ENCODE data around the gene ARPP19.

ARPP19 gene

DNA sequence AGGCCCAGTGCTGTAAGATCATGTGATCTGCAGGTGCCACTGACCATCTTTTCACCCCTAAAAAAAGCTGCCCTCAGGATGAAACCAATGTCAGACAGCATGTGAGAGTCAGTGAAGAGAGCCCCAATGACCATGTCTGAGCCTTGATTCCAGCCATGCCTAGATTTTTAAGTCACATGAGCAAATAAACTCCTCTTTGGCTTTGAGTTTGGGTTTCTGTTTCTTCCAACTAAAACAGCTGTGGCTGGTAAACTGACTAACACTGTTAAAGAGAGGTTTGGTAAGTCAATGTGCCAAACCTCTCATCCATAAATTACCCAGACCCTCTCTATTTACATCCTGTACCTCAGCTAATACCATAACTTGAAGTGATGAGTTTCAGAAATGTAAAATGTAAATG, 48.4 kb downstream of the ARPP19 start:
- no peaks in the 10 kb centered on the region for H3K9me3 ChIP-seq (ENCODE audit: insufficient read depth, low read depth, low read length)
- H3K14ac ChIP-seq (ENCODE audit: low read length): no peak overlapping the region
- no peak overlapping the region for H2AK5ac ChIP-seq (ENCODE audit: low read length)
- no peak overlapping the region for H3K27ac ChIP-seq (ENCODE audit: low read depth, low read length)
- H3K18ac ChIP-seq (ENCODE audit: low read length): no peak overlapping the region
- no peaks in the 10 kb centered on the region for H3K27me3 ChIP-seq (ENCODE audit: insufficient read depth, low read length)
- no peak for DNase-seq
- H3K79me1 ChIP-seq (ENCODE audit: low read length): no peaks in the 10 kb centered on the region
- no peak overlapping the region for H4K12ac ChIP-seq (ENCODE audit: low read depth, low read length)
- H4K8ac ChIP-seq (ENCODE audit: low read depth, low read length): no peak overlapping the region
- no peak overlapping the region for H4K91ac ChIP-seq (ENCODE audit: low read depth, low read length)
- no peak overlapping the region for H3K4ac ChIP-seq (ENCODE audit: low read depth, low read length)
- H3K4me1 ChIP-seq (ENCODE audit: control insufficient read depth in 1 of 2, insufficient read depth in 2 of 2, low read length in 2 of 2): no peaks in the 10 kb centered on the region
- no peak overlapping the region for H3K4me3 ChIP-seq (ENCODE audit: low read depth, low read length)
- H2BK12ac ChIP-seq (ENCODE audit: low read length): no peak overlapping the region
- no peak overlapping the region for H2BK5ac ChIP-seq (ENCODE audit: low read depth, low read length, poor library complexity)
- H3K79me2 ChIP-seq (ENCODE audit: control insufficient read depth, insufficient read depth, low read length, poor library complexity): no peaks in the 10 kb centered on the region
- no peak overlapping the region for H3K23ac ChIP-seq (ENCODE audit: low read length)
- no peak overlapping the region for H2BK120ac ChIP-seq (ENCODE audit: insufficient read depth, low read length, poor library complexity)
- no peaks in the 10 kb centered on the region for H3K36me3 ChIP-seq (ENCODE audit: control insufficient read depth in 1 of 2, insufficient read depth in 2 of 2, low read length in 2 of 2)
- no peak overlapping the region for H3K4me2 ChIP-seq (ENCODE audit: low read length)
- no peak overlapping the region for H2AFZ ChIP-seq (ENCODE audit: insufficient read depth, low read length, poor library complexity)
- H3K9ac ChIP-seq (ENCODE audit: low read length): no peak overlapping the region

DNA sequence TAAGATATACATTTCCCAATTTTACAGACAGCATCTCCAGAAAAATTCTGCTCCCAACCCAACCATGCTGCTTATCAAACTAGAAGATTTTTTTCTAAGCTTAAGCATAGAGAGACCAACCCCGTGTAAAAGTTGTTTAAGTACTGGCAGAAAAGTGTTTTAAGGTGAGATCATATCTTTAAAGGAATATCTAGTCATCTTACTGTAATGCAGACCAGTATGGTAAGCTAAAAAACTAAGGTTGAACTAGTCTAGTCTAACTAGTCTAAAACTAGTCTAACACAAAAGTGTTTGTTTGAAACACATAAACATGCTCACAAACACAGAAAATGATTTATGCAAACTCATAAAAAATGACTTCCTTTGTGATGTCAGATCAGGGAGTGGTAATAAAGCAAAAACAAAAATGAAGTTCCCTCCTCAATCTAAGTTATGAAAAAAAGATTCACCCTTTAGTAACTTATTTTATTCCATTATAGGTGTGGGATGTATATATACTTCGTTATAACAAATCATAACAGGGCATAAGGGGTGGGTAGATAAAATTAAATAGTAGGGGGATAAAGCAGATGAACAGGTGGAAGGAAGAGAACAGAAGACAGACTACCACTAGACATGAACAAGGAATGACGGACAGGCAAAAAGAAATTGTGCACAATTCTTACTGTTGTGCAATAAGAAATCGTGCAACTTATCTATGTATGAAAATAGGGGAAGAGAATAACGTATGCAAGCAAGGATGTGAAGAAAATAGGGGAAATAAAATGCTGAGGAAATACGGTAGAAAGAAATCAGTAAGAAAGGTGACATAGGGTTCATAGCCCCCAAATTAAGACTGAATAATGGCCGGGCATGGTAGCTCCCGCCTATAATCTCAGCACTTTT, 50.1 kb downstream of the ARPP19 start:
- Histone ChIP-seq H3K27me3 (ENCODE audit: insufficient read depth, low read length) (no peaks in the 10 kb centered on the region), H4K12ac (ENCODE audit: low read depth, low read length) (no peak overlapping the region), H3K18ac (ENCODE audit: low read length) (no peak overlapping the region), H4K8ac (ENCODE audit: low read depth, low read length) (no peak overlapping the region), H3K4me1 (ENCODE audit: control insufficient read depth in 1 of 2, insufficient read depth in 2 of 2, low read length in 2 of 2) (no peaks in the 10 kb centered on the region), H3K14ac (ENCODE audit: low read length) (no peak overlapping the region), H2BK120ac (ENCODE audit: insufficient read depth, low read length, poor library complexity) (no peak overlapping the region), H3K4me3 (ENCODE audit: low read depth, low read length) (no peak overlapping the region), H2AK5ac (ENCODE audit: low read length) (no peak overlapping the region), H3K9ac (ENCODE audit: low read length) (no peak overlapping the region), H3K79me1 (ENCODE audit: low read length) (no peaks in the 10 kb centered on the region), H4K91ac (ENCODE audit: low read depth, low read length) (no peak overlapping the region), H3K36me3 (ENCODE audit: control insufficient read depth in 1 of 2, insufficient read depth in 2 of 2, low read length in 2 of 2) (no peaks in the 10 kb centered on the region), H3K23ac (ENCODE audit: low read length) (no peak overlapping the region), H3K9me3 (ENCODE audit: insufficient read depth, low read depth, low read length) (no peaks in the 10 kb centered on the region), H2BK5ac (ENCODE audit: low read depth, low read length, poor library complexity) (no peak overlapping the region), H2BK12ac (ENCODE audit: low read length) (no peak overlapping the region), H3K4me2 (ENCODE audit: low read length) (no peak overlapping the region), H2AFZ (ENCODE audit: insufficient read depth, low read length, poor library complexity) (no peak overlapping the region), H3K79me2 (ENCODE audit: control insufficient read depth, insufficient read depth, low read length, poor library complexity) (no peaks in the 10 kb centered on the region), H3K4ac (ENCODE audit: low read depth, low read length) (no peak overlapping the region), H3K27ac (ENCODE audit: low read depth, low read length) (no peak overlapping the region)
- WGBS (ENCODE audit: extremely low coverage, insufficient coverage, insufficient read length): no CpG with 5 or more reads among the region's 8 CpGs
- peak in 1 of 2 donors; percentile 65 for DNase-seq

DNA sequence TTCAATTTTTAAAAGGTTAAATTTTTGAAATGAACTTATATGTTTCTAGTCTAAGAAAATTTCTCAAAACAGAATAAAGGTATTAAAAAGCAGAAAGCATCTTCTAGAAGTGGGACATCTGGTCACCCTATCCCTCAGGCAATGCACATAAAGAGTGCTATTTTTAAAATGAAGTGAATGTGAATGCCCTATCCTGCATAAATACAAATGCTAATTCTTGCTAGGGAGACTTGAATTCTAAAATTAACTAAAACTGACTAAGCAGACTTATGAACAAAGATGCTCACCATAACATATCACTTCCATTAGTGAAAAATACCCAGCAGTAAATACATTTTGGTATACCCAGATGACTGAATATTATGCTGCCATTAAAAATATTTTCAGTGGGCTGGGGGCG, 51.8 kb downstream of the ARPP19 start:
- H2AFZ ChIP-seq (ENCODE audit: insufficient read depth, low read length, poor library complexity): no peak overlapping the region
- H3K36me3 ChIP-seq (ENCODE audit: control insufficient read depth in 1 of 2, insufficient read depth in 2 of 2, low read length in 2 of 2): no peaks in the 10 kb centered on the region
- no peak overlapping the region for H3K18ac ChIP-seq (ENCODE audit: low read length)
- H4K91ac ChIP-seq (ENCODE audit: low read depth, low read length): no peak overlapping the region
- no peak overlapping the region for H3K4me3 ChIP-seq (ENCODE audit: low read depth, low read length)
- no peak overlapping the region for H2BK5ac ChIP-seq (ENCODE audit: low read depth, low read length, poor library complexity)
- no peak overlapping the region for H2AK5ac ChIP-seq (ENCODE audit: low read length)
- H3K14ac ChIP-seq (ENCODE audit: low read length): no peak overlapping the region
- H3K27me3 ChIP-seq (ENCODE audit: insufficient read depth, low read length): no peaks in the 10 kb centered on the region
- no peaks in the 10 kb centered on the region for H3K9me3 ChIP-seq (ENCODE audit: insufficient read depth, low read depth, low read length)
- no peak for DNase-seq
- H2BK12ac ChIP-seq (ENCODE audit: low read length): no peak overlapping the region
- H3K4me2 ChIP-seq (ENCODE audit: low read length): no peak overlapping the region
- H2BK120ac ChIP-seq (ENCODE audit: insufficient read depth, low read length, poor library complexity): no peak overlapping the region
- no peak overlapping the region for H3K27ac ChIP-seq (ENCODE audit: low read depth, low read length)
- H3K23ac ChIP-seq (ENCODE audit: low read length): no peak overlapping the region
- H3K79me1 ChIP-seq (ENCODE audit: low read length): no peaks in the 10 kb centered on the region
- no peak overlapping the region for H3K9ac ChIP-seq (ENCODE audit: low read length)
- no peak overlapping the region for H4K8ac ChIP-seq (ENCODE audit: low read depth, low read length)
- no peak overlapping the region for H3K4ac ChIP-seq (ENCODE audit: low read depth, low read length)
- no peak overlapping the region for H4K12ac ChIP-seq (ENCODE audit: low read depth, low read length)
- no peaks in the 10 kb centered on the region for H3K79me2 ChIP-seq (ENCODE audit: control insufficient read depth, insufficient read depth, low read length, poor library complexity)
- no peaks in the 10 kb centered on the region for H3K4me1 ChIP-seq (ENCODE audit: control insufficient read depth in 1 of 2, insufficient read depth in 2 of 2, low read length in 2 of 2)
- WGBS (ENCODE audit: extremely low coverage, insufficient coverage, insufficient read length): no CpG with 5 or more reads among the region's 1 CpG

DNA sequence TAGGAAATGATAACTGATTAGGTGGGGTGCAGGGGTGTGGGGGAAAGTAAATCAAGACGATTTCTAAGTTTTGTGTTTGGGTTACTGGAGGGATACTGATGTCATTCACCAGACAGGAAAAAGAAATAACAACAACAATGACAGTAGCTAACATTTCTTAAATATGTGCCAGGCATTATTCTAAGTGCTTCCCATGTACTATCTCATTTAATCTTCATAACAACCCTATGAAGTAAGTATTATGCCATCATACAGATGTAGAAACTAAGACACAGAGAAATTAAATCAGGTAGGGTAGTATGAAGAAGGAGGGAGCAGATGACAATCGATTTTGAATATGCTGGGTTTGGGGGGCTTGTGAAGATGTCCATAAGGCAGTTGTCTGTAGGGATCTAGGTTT, 53.5 kb downstream of the ARPP19 start:
- Histone ChIP-seq H2AFZ (ENCODE audit: insufficient read depth, low read length, poor library complexity) (no peak overlapping the region), H3K14ac (ENCODE audit: low read length) (no peak overlapping the region), H3K9me3 (ENCODE audit: insufficient read depth, low read depth, low read length) (no peaks in the 10 kb centered on the region), H3K23ac (ENCODE audit: low read length) (no peak overlapping the region), H3K4me2 (ENCODE audit: low read length) (no peak overlapping the region), H4K8ac (ENCODE audit: low read depth, low read length) (no peak overlapping the region), H3K79me2 (ENCODE audit: control insufficient read depth, insufficient read depth, low read length, poor library complexity) (no peaks in the 10 kb centered on the region), H3K79me1 (ENCODE audit: low read length) (no peaks in the 10 kb centered on the region), H2AK5ac (ENCODE audit: low read length) (no peak overlapping the region), H2BK120ac (ENCODE audit: insufficient read depth, low read length, poor library complexity) (no peak overlapping the region), H2BK12ac (ENCODE audit: low read length) (no peak overlapping the region), H3K27ac (ENCODE audit: low read depth, low read length) (no peak overlapping the region), H3K18ac (ENCODE audit: low read length) (no peak overlapping the region), H3K4me1 (ENCODE audit: control insufficient read depth in 1 of 2, insufficient read depth in 2 of 2, low read length in 2 of 2) (no peaks in the 10 kb centered on the region), H3K36me3 (ENCODE audit: control insufficient read depth in 1 of 2, insufficient read depth in 2 of 2, low read length in 2 of 2) (no peaks in the 10 kb centered on the region), H3K4ac (ENCODE audit: low read depth, low read length) (no peak overlapping the region), H3K4me3 (ENCODE audit: low read depth, low read length) (no peak overlapping the region), H2BK5ac (ENCODE audit: low read depth, low read length, poor library complexity) (no peak overlapping the region), H4K91ac (ENCODE audit: low read depth, low read length) (no peak overlapping the region), H3K27me3 (ENCODE audit: insufficient read depth, low read length) (no peaks in the 10 kb centered on the region), H4K12ac (ENCODE audit: low read depth, low read length) (no peak overlapping the region), H3K9ac (ENCODE audit: low read length) (no peak overlapping the region)
- DNase-seq: no peak
- no CpG with 5 or more reads among the region's 2 CpGs for WGBS (ENCODE audit: extremely low coverage, insufficient coverage, insufficient read length)
